NCI-H774 (cell line): ENCODE measurements around the gene RPTOR.
"Not testable (repeated sequence)": the region's sequence is repeated elsewhere in the genome, so short reads cannot be mapped to it uniquely, and the experiment has no call there.

ENCODE experiments used
- DNase-seq: peaks from one replicate; lab custom pipeline; 2025; lab: John Stamatoyannopoulos, UW

The RPTOR gene

GRCh38 chr17:80743181-80743771 lies 198.6 kb downstream of the RPTOR start:
- peak; percentile 28 for DNase-seq

DNA sequence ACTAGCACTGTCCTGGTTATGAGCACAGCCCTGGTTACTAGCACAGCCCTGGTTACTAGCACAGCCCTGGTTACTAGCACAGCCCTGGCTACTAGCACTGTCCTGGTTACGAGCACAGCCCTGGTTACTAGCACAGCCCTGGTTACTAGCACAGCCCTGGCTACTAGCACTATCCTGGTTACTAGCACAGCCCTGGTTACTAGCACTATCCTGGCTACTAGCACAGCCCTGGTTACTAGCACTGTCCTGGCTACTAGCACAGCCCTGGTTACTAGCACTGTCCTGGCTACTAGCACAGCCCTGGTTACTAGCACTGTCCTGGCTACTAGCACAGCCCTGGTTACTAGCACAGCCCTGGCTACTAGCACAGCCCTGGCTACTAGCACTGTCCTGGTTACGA lies 199.3 kb downstream of the RPTOR start:
- DNase-seq, result not testable (repeated sequence)

GRCh38 chr17:80744725-80745124 lies 200.1 kb downstream of the RPTOR start:
- DNase-seq, result not testable (repeated sequence)

GRCh38 chr17:80745183-80745582 lies 200.5 kb downstream of the RPTOR start:
- DNase-seq, result no peak

DNA sequence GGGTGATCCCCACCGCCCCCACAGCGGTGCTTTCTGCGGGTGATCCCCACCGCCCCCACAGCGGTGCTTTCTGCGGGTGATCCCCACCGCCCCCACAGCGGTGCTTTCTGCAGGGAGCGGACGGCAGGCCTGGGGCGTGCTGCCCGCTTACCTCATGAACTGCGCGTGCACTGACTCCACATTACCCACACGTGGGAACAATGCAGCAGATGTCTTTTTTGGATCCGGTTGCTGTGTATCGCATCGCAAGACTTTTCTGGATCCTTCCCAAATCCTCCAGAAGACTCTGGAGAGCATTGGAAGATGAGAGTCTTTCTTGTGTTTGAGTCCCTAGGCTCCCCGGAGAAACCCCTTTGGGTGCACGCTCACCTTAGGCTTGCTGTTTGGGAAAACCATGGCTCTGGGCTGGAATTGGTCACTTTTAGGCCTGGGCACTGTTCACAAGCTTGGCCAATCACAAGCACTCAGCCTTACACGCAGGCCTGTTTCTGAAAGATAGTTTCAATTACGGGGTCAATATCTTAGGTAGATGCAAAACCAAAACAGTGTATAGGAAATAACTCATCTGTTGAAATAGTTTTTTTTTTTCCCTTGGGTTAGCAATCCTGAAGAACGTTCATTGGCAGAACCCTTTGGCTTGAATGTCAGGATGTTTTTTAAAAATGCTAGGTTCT lies 201.8 kb downstream of the RPTOR start:
- no peak for DNase-seq

- no peak for DNase-seq
Observed at GRCh38 chr17:80747469-80747868, 202.8 kb downstream of the RPTOR start.

DNA sequence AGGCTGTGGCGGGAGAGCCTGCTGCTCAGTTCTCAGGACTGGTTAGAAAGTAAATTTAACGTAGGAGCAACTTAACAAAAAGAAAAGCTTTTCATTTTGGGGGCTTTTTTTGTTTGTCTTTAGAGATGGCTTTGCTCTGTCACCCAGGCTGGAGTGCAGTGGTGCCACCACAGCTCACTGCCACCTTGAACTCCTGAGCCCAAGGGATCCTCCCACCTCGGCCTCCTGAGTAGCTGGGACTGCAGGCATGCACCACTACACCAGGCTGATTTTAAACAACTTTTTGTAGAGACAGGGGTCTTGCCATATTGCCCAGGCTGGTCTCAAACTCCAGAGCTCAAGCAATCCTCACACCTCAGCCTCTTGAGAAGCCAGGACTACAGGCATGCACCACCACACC lies 205.0 kb downstream of the RPTOR start:
- DNase-seq, result no peak

DNA sequence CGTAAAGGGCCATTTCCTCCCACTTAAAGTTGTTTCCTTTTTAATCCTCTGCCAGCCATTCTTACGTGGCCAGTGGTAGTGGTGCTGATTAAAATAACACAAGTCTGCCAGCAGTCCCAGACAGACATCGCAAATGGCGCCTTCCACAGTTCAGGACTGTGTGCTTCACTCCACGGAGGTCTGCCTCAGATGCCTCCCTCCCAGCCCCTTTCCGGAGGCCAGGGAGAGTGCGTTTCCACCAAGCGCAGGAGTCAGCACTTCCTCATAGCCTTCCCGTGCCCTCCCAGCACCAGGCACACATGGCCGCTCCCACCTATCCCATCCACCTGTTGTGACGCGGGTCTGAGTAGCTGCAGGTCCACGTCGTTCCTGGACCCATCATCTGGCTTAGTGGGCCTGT lies 205.6 kb downstream of the RPTOR start:
- no peak for DNase-seq

GRCh38 chr17:80751070-80751945 lies 206.7 kb downstream of the RPTOR start:
- no peak for DNase-seq

DNA sequence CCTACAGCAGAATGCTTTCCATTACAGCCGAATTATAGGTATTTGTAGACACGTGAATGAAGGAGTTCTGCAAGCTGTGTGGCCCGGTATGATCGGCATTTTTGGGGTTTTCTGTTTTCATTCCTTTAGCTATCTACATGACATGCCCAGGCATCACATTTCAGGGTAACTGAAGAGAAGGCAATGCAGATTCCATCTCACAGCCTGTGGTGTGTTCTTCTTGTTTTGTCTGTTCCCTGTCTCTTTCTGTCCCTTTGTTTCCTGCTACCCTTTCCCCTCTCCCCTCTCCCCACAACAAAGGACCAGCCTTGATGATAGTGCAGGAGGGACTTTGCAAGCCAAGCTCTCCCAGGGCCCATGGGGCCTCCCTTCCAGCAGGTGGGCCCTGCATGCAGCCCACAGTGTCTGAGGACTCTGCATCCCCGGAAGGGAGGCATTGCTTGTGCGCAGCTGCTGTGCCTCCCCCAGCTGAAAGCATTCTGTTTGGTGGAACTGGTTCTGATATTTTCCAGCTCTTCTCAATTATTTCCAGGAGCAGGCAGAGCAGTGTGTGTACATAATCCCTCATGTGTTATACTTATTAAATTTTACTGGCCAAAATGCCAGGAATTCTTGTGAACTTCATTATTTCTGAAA lies 207.4 kb downstream of the RPTOR start:
- no peak for DNase-seq

- no peak for DNase-seq
Observed at GRCh38 chr17:80753685-80754345, 209.2 kb downstream of the RPTOR start.

GRCh38 chr17:80754846-80755245 lies 210.2 kb downstream of the RPTOR start:
- no peak for DNase-seq

DNA sequence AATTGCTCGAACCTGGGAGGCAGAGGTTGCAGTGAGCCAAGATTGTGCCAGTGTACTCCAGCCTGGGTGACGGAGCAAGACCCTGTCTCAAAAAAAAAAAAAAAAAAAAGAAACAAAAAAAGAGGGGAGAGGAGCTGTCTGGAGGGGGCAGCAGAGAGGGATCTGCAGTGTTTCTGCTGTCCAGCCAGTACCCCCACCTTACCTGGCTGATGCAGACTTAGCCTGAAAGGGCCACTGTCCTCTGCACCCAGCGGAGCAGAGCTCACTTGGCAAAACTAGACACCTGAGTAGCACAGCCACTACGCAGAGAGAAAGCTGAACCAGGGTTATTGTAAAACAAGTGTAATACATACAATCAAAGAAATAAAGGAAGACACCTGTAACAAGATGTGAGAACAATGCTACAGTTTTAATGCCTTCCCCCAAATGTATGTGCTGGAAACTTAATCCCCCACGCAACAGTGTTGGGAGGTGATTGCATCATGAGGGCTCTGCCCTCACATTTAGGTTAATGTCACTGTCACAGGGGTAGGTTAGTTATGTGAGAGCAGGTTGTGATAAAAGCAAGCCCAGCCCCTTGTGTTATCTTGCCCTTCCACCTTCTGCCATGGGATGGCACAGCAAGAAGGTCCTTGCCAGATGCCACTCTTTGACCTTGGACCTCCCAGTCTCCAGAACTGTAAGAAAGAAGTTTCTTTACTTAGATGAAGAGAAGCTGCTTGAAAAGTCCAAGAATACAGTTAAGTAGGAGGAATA lies 211.2 kb downstream of the RPTOR start:
- DNase-seq, result no peak

DNA sequence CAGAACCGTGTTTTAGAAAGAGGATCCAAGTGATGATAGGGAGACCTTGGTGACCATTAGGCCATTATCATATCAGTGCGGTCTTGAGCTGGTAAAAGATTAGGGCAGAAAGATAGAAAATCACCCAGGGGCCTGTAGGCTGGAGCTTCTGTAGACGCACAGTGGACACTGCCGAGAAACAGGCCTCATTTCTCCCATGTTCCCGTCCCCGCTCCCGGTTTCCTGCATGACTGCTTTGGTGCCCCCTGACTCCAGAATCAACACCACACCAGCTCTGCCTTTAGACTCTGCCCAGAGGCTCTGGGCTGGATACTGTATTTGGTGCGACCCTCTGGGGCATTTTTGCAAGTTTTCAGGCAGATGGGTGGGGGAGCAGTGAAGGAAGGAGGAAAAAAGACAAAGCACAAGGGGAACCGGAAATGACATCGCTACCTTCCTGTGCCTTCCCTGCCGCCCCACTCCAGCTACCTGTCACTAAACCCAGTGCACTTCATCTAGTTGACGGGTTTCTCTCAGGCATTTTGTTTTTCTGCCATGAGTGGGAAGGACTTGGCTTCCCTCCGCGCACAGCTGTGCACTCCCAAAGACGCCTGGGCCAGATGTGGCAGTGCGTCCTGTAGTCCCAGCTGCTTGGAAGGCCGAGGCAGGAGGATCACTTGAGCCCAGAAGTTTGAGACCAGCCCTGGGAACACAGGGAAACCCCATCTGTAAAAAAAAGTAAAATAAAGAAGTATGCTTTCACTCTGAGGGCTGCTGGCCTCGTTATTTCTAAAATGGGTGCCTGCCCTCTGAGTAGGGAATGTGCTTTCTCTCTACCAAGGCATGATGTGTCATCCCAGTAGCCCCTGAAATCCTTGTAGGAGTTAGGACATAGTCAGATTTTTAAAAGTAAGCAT lies 214.1 kb downstream of the RPTOR start:
- no peak for DNase-seq

DNA sequence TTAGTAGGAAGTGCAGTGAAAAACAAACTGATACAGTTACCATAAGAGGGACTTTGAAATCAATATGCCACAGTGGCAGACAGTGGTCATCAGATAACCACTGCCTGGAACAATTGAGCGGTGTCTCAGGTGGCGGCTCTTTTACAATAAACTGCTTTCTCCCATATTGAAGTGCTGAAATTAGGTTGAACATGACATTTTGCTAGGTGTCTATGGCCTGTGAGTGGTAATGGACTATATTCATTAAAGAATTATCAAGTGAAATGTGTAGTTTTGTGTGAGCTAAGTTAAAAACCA lies 214.7 kb downstream of the RPTOR start:
- no peak for DNase-seq

DNA sequence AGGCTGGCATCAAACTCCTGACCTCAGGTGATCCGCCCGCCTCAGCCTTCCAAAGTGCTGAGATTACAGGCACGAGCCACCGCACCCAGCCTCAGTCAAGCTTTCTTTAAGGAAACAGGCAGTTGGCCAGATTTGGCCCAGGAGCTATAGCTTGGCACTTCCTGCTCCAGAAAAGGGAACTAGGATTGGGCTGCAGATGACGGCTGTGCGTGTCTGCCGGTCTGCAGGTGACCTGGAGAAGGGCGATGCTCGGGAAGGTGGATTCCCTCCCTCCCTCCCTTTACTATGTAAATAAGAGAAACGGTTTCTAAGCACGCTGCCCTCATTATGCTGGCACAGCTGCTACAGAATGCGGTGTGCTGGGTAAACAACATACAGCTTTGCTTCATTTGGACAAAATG lies 215.9 kb downstream of the RPTOR start:
- DNase-seq, result peak; percentile 99

GRCh38 chr17:80761110-80761871 lies 216.7 kb downstream of the RPTOR start:
- DNase-seq, result peak; percentile 77

- DNase-seq, result peak; percentile 69
Observed at GRCh38 chr17:80762076-80762475, 217.4 kb downstream of the RPTOR start.

GRCh38 chr17:80763293-80763867 lies 218.7 kb downstream of the RPTOR start:
- DNase-seq, result no peak
